AG04450 (cell line): Measurements from ENCODE around the gene ATP2B2. TPM values are rescaled to one million over a fixed set of nuclear protein-coding genes. Genes with fewer than 3 reads are reported as not detected.

ENCODE experiments used
- CTCF ChIA-PET: fragments of 300-600, 350-600 bp; formaldehyde crosslinking; extraction: SDS; loops from one replicate; lab custom pipeline; 2022; ENCODE audit warnings: antibody characterized with exemption, inconsistent platforms; lab: Charles Lee
- POLR2A ChIA-PET: fragments of 350-600 bp; formaldehyde crosslinking; extraction: SDS; loops from one replicate; lab custom pipeline; 2021; ENCODE audit warnings: antibody characterized with exemption, inconsistent platforms; lab: Yijun Ruan, JAX
- DNase-seq: peaks from one replicate; pipeline ENCODE4 v3.0.0-alpha.2; 2011; ENCODE audit warnings: low read depth, low spot score
- H3K27ac ChIP-seq: one replicate; pipeline ENCODE4 v1.5.1; 2012; ENCODE audit warnings: low read depth, low read length, control low read depth
- H3K27me3 ChIP-seq: one replicate; pipeline ENCODE4 v1.6.0; 2012; ENCODE audit warnings: low read length; ENCODE audit not compliant: control insufficient read depth, insufficient read depth
- H3K4me3 ChIP-seq: 2 replicates; pipeline ENCODE4 v1.5.1; 2011; ENCODE audit warnings: mild to moderate bottlenecking, low read depth, low read length, control low read depth
- H3K9me3 ChIP-seq: 2 replicates; pipeline ENCODE4 v1.5.1; 2012; ENCODE audit warnings: low read length; ENCODE audit not compliant: control insufficient read depth, insufficient read depth
- polyA plus RNA-seq: library from polyadenylated mRNA; depleted of rRNA; stranded (reverse); fragments of >200 nt; gene quantifications from 2 replicates; pipeline ENCODE4 v1.2.3, GENCODE V29; 2011
- TF ChIP-seq, protein P1 (sequence below): IDR thresholded peaks from 2 replicates; pipeline ENCODE4 v1.5.1; 2011; ENCODE audit warnings: low read depth, low read length, control low read depth, inconsistent platforms

Gene ATP2B2
- polyA plus RNA-seq, 1 experiment, result 0.01 TPM

- Histone ChIP-seq H3K9me3 (no peaks in the 10 kb centered on the region), H3K27me3 (no peaks in the 10 kb centered on the region), H3K27ac (no peak overlapping the region), H3K4me3 (no peak overlapping the region)
- ChIA-PET POLR2A (no interaction called here), CTCF (interaction anchor here (0.6 to 2.3 kb wide), 11 partner anchors 9 to 1210 kb away, joined by 3 to 16 read pairs (median 5); no protein-coding TSS in a partner anchor)
- TF ChIP-seq, protein P1, sequence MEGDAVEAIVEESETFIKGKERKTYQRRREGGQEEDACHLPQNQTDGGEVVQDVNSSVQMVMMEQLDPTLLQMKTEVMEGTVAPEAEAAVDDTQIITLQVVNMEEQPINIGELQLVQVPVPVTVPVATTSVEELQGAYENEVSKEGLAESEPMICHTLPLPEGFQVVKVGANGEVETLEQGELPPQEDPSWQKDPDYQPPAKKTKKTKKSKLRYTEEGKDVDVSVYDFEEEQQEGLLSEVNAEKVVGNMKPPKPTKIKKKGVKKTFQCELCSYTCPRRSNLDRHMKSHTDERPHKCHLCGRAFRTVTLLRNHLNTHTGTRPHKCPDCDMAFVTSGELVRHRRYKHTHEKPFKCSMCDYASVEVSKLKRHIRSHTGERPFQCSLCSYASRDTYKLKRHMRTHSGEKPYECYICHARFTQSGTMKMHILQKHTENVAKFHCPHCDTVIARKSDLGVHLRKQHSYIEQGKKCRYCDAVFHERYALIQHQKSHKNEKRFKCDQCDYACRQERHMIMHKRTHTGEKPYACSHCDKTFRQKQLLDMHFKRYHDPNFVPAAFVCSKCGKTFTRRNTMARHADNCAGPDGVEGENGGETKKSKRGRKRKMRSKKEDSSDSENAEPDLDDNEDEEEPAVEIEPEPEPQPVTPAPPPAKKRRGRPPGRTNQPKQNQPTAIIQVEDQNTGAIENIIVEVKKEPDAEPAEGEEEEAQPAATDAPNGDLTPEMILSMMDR, result peak; percentile 57
- peak; percentile 24 for DNase-seq
Measured at GRCh38 chr3:10286596-10287295, 218.6 kb downstream of the ATP2B2 start.

GRCh38 chr3:10286133-10286524, 219.3 kb downstream of the ATP2B2 start:
- POLR2A ChIA-PET, result no interaction called here
- Histone ChIP-seq H3K4me3 (no peak overlapping the region), H3K27ac (no peak overlapping the region)

DNA sequence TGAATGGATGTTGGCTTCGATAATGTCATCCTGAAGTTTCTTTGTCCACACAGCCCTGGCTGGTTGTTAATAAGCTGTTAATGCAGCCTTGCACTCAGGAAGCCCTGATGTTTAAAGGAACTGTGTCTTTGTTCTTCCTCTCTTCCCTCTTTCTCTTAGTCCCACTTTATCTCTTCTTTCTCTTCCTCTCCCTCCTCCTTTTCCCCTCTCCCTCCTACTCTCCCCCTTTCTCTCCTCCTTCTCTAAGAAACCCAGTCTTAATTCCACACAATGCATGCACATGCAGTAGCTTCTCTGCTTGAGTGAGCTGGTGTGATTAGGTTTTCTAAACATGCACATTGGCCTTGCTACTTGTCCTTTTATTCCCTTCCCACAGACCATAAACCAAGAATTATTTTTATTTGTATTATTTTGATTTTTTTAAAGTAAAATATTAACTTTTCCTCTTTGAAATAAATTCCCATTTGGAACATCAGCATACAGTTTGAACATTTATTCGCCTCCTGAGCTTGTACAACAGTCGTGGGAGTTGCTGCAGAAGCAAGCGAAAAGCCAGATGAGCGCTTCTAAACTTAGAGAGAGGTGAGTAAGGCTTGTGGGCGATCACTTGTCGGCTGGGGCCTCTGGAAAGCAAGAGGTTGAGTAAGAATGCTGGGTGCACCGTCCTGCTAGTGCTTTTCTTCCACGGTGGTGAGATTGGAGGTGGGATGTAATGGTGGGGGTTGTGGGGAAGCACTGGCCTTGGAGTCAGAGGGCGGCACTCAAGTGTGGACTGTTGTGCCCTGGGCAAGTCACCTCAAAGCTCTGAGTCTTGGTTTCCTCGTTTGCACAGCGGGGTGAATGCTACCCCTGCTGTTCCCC, 219.9 kb downstream of the ATP2B2 start:
- H3K4me3 ChIP-seq, result no peak overlapping the region
- no peak overlapping the region for H3K27ac ChIP-seq
- TF ChIP-seq, protein P1, result no peak
- ChIA-PET CTCF (interaction anchor here (1.1 to 2.3 kb wide), 6 partner anchors 12 to 354 kb away, joined by 3 to 16 read pairs (median 6); no protein-coding TSS in a partner anchor), POLR2A (no interaction called here)
- H3K27me3 ChIP-seq, result no peaks in the 10 kb centered on the region
- no peak for DNase-seq
- no peaks in the 10 kb centered on the region for H3K9me3 ChIP-seq

More at GRCh38 chr3:10286133-10286524, 219.3 kb downstream of the ATP2B2 start:
- Histone ChIP-seq H3K9me3 (no peaks in the 10 kb centered on the region), H3K27me3 (no peaks in the 10 kb centered on the region)
- no peak for DNase-seq
- TF ChIP-seq, protein P1, result no peak
- CTCF ChIA-PET, result interaction anchor here (0.6 to 2.3 kb wide), 9 partner anchors 10 to 1210 kb away, joined by 3 to 16 read pairs (median 5); no protein-coding TSS in a partner anchor

GRCh38 chr3:10284496-10284895, 220.9 kb downstream of the ATP2B2 start:
- TF ChIP-seq, protein P1, result no peak
- Histone ChIP-seq H3K27ac (no peak overlapping the region), H3K27me3 (no peaks in the 10 kb centered on the region), H3K9me3 (no peaks in the 10 kb centered on the region), H3K4me3 (no peak overlapping the region)
- DNase-seq, result no peak
- ChIA-PET POLR2A (no interaction called here), CTCF (no interaction called here)
